GM18870 (cell line): Measurements from ENCODE around the gene MSX1.

ENCODE experiments used
- ATAC-seq: cut with Tn5 transposase; IDR thresholded peaks from one replicate; pipeline ENCODE4 v1.9.1; 2021; ENCODE audit warnings: moderate library complexity; ENCODE audit not compliant: unreplicated experiment

The MSX1 gene

GRCh38 chr4:4899202-4899925 is 39.9 kb downstream of the MSX1 start:
- ATAC-seq: no peak

DNA sequence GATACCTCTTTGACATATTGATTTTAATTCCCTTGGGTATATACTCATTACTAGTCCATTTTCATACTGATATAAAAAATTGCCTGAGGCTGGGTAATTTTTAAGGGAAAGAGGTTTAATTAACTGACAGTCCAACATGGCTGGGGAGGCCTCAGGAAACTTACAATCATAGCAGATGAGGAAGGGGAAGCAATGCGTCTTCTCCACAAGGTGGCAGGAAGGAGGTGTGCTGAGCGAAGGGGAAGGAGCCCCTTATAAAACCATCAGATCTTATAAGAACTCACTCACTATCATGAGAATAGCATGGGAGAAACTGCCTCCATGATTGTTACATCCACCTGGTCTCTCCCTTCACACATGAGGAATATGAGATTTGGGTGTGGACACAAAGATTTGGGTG is 42.4 kb downstream of the MSX1 start:
- no peak for ATAC-seq

DNA sequence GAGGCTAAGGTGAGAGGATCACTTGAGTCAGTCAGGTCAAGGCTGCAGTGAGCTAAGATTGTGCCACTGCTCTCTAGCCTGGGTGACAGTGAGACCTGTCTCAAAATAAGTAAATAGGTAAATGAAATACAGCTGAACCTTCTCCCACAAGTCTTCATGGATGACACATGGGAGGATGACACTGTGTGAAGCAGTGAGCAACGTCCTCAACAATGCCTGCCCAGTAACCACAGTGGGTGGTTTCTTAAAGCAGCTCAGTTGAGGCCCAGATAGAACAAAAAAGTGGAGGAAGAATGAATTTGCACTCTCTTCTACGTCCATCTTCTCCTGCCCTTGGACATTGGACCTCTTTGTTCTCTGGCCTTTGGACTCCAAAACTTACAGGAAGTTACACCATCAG is 52.7 kb downstream of the MSX1 start:
- ATAC-seq: no peak

- ATAC-seq: no peak
Measured at GRCh38 chr4:4913147-4913561, 53.7 kb downstream of the MSX1 start.
